Neural progenitor cell (in vitro differentiated cells): ENCODE results near the gene CHST15.
"Not testable (repeated sequence)": the region's sequence is repeated elsewhere in the genome, so short reads cannot be mapped to it uniquely, and the experiment has no call there.

ENCODE experiments used
- CTCF ChIP-seq: fragments of 200-600 bp; sonication (generic); IDR thresholded peaks from 2 replicates; pipeline ENCODE4 v1.5.1; 2017; ENCODE audit warnings: antibody characterized with exemption, mild to moderate bottlenecking
- EZH2 ChIP-seq: fragments of 200-600 bp; sonication (generic); IDR thresholded peaks from 2 replicates; pipeline ENCODE4 v1.6.1; 2017; ENCODE audit warnings: antibody characterized with exemption, mild to moderate bottlenecking, moderate library complexity
- EZH2phosphoT487 ChIP-seq: fragments of 200-600 bp; sonication (generic); IDR thresholded peaks from 2 replicates; pipeline ENCODE4 v1.6.1; 2017; ENCODE audit warnings: antibody characterized with exemption

GRCh38 chr10:124034576-124035305 is 58.7 kb downstream of the CHST15 start:
- not testable (repeated sequence) for TF ChIP-seq CTCF, EZH2phosphoT487, EZH2
